G401.6 (cell line): ENCODE measurements around the gene CEACAM16.
"Not testable (repeated sequence)": the region's sequence is repeated elsewhere in the genome, so short reads cannot be mapped to it uniquely, and the experiment has no call there.

ENCODE experiments used
- FAIRE-seq: peaks from 2 replicates; lab custom pipeline; 2012; peaks lifted over from hg19 to GRCh38; lab: Jason Lieb, UNC

The CEACAM16 gene

GRCh38 chr19:44703336-44704078 lies 4.6 kb downstream of the CEACAM16 start:
- no peak for FAIRE-seq

- no peak for FAIRE-seq
These were observed 6.0 kb downstream of the CEACAM16 start for GRCh38 chr19:44704982-44705381.

- no peak for FAIRE-seq
These were observed 6.6 kb downstream of the CEACAM16 start for GRCh38 chr19:44705502-44706010.

GRCh38 chr19:44706506-44707236 lies 7.7 kb downstream of the CEACAM16 start:
- no peak for FAIRE-seq

GRCh38 chr19:44707794-44708193 lies 8.8 kb downstream of the CEACAM16 start:
- no peak for FAIRE-seq

GRCh38 chr19:44708940-44709339 lies 10.0 kb downstream of the CEACAM16 start:
- no peak for FAIRE-seq

GRCh38 chr19:44709434-44710266 lies 10.7 kb downstream of the CEACAM16 start:
- FAIRE-seq = not testable (repeated sequence)

- no peak for FAIRE-seq
These were observed 11.5 kb downstream of the CEACAM16 start for GRCh38 chr19:44710483-44710882.

- FAIRE-seq = no peak
These were observed 14.0 kb downstream of the CEACAM16 start for GRCh38 chr19:44712864-44713515.

GRCh38 chr19:44714597-44715169 lies 15.7 kb downstream of the CEACAM16 start:
- FAIRE-seq = no peak

- no peak for FAIRE-seq
These were observed 18.7 kb downstream of the CEACAM16 start for GRCh38 chr19:44717603-44718002.

- FAIRE-seq = no peak
These were observed 19.7 kb downstream of the CEACAM16 start for GRCh38 chr19:44718441-44719261.

GRCh38 chr19:44719262-44719701 lies 20.3 kb downstream of the CEACAM16 start:
- FAIRE-seq = no peak

- not testable (repeated sequence) for FAIRE-seq
These were observed 21.4 kb downstream of the CEACAM16 start for GRCh38 chr19:44720396-44720795.

- FAIRE-seq = no peak
These were observed 22.0 kb downstream of the CEACAM16 start for GRCh38 chr19:44720945-44721344.

- FAIRE-seq = not testable (repeated sequence)
These were observed 22.4 kb downstream of the CEACAM16 start for GRCh38 chr19:44721369-44721768.

GRCh38 chr19:44722131-44723121 lies 23.5 kb downstream of the CEACAM16 start:
- FAIRE-seq = no peak

GRCh38 chr19:44723299-44723951 lies 24.5 kb downstream of the CEACAM16 start:
- no peak for FAIRE-seq

- peak; percentile 44 for FAIRE-seq
These were observed 25.0 kb downstream of the CEACAM16 start for GRCh38 chr19:44723952-44724319.
